CD14-positive monocyte (primary cell): ENCODE measurements around the gene DUSP9. TPM values are rescaled to one million over a fixed set of nuclear protein-coding genes. Genes with fewer than 3 reads are reported as not detected.

Source experiments
- DNase-seq, 3 donors: peaks; one replicate each; pipeline ENCODE4 v3.0.0-alpha.2; 2011 to 2022
- H2AFZ ChIP-seq: 2 replicates; pipeline ENCODE4 v1.6.0; 2012; ENCODE audit warnings: mild to moderate bottlenecking, low read depth, low read length, inconsistent platforms; ENCODE audit not compliant: insufficient read depth, poor library complexity, severe bottlenecking
- H3K27ac ChIP-seq, 2 donors: 1 replicate in 1 of 2; 2 replicates in 1 of 2; pipeline ENCODE4 v1.5.1; 2012 to 2013; ENCODE audit warnings: low read length in 2 of 2, control low read depth in 1 of 2, inconsistent platforms in 1 of 2, low read depth in 1 of 2, mild to moderate bottlenecking in 1 of 2
- H3K27me3 ChIP-seq, 2 donors: one replicate each; pipeline versions ENCODE4 v1.6.0 to v1.6.1; 2011 to 2013; ENCODE audit warnings: low read length in 2 of 2; ENCODE audit not compliant: control insufficient read depth in 2 of 2, insufficient read depth in 2 of 2
- H3K36me3 ChIP-seq, 2 donors: replicated peaks in 1 of 2; 1 replicate in 1 of 2; 2 replicates in 1 of 2; pipeline versions ENCODE4 v1.5.1 to v1.6.1; 2012 to 2013; ENCODE audit warnings: low read length in 2 of 2, control low read depth in 1 of 2, inconsistent platforms in 1 of 2, mild to moderate bottlenecking in 1 of 2; ENCODE audit not compliant: insufficient read depth in 2 of 2, control insufficient read depth in 1 of 2
- H3K4me1 ChIP-seq, 2 donors: 1 replicate in 1 of 2; 2 replicates in 1 of 2; pipeline versions ENCODE4 v1.5.1 to v1.6.1; 2012 to 2013; ENCODE audit warnings: low read length in 2 of 2, control low read depth in 1 of 2, inconsistent platforms in 1 of 2, mild to moderate bottlenecking in 1 of 2, moderate library complexity in 1 of 2; ENCODE audit not compliant: insufficient read depth in 2 of 2, control insufficient read depth in 1 of 2
- H3K4me2 ChIP-seq: replicated peaks from 2 replicates; pipeline ENCODE3; 2012; ENCODE audit warnings: low read length, moderate library complexity, mild to moderate bottlenecking; ENCODE audit not compliant: poor library complexity, severe bottlenecking; ENCODE audit errors: extremely low read depth
- H3K4me3 ChIP-seq, 3 experiments: fragments of 200-600 bp in 1 of 3; sonication (generic) in 1 of 3; replicated peaks in 1 of 3; 1 replicate in 2 of 3; 2 replicates in 1 of 3; pipeline ENCODE4 v1.5.1; 2011 to 2013; ENCODE audit warnings: low read length in 3 of 3, mild to moderate bottlenecking in 3 of 3, control low read depth in 2 of 3, low read depth in 2 of 3, inconsistent platforms in 1 of 3, moderate library complexity in 1 of 3
- H3K79me2 ChIP-seq: 2 replicates; pipeline ENCODE4 v1.6.0; 2012; ENCODE audit warnings: mild to moderate bottlenecking, control low read depth, inconsistent platforms, low read length, moderate library complexity; ENCODE audit not compliant: insufficient read depth
- H3K9ac ChIP-seq: 2 replicates; pipeline ENCODE4 v1.6.0; 2017; ENCODE audit warnings: low read length, mild to moderate bottlenecking; ENCODE audit not compliant: insufficient read depth, poor library complexity, severe bottlenecking
- H3K9me3 ChIP-seq, 2 donors: replicated peaks in 1 of 2; 1 replicate in 1 of 2; 2 replicates in 1 of 2; pipeline versions ENCODE4 v1.5.1 to v1.6.1; 2012 to 2013; ENCODE audit warnings: low read length in 2 of 2, control low read depth in 1 of 2; ENCODE audit not compliant: control insufficient read depth in 1 of 2, insufficient read depth in 1 of 2
- H4K20me1 ChIP-seq: 2 replicates; pipeline ENCODE4 v1.6.0; 2012; ENCODE audit warnings: mild to moderate bottlenecking, low read length, control low read depth, moderate library complexity; ENCODE audit not compliant: insufficient read depth
- H3K27ac Mint-ChIP-seq, 7 donors: one replicate each; pipeline ENCODE4 v1.8.0; 2020; ENCODE audit warnings: mild to moderate bottlenecking in 7 of 7, mixed read lengths in 7 of 7, moderate library complexity in 6 of 7, inconsistent platforms in 2 of 7
- H3K27me3 Mint-ChIP-seq, 3 donors: one replicate each; pipeline ENCODE4 v1.8.0; 2021 to 2022; ENCODE audit warnings: low read depth in 3 of 3, mild to moderate bottlenecking in 3 of 3, mixed read lengths in 3 of 3, moderate library complexity in 3 of 3, inconsistent platforms in 1 of 3
- H3K36me3 Mint-ChIP-seq, 2 donors: one replicate each; pipeline ENCODE4 v1.8.0; 2020; ENCODE audit warnings: mixed read lengths in 2 of 2, inconsistent platforms in 1 of 2, mild to moderate bottlenecking in 1 of 2
- H3K4me1 Mint-ChIP-seq: one replicate; pipeline ENCODE4 v1.8.0; 2020; ENCODE audit warnings: mild to moderate bottlenecking, mixed read lengths
- H3K4me3 Mint-ChIP-seq, 2 donors: one replicate each; pipeline ENCODE4 v1.8.0; 2020; ENCODE audit warnings: mild to moderate bottlenecking in 2 of 2, mixed read lengths in 2 of 2, moderate library complexity in 1 of 2
- H3K9me3 Mint-ChIP-seq, 7 donors: one replicate each; pipeline ENCODE4 v1.8.0; 2020 to 2022; ENCODE audit warnings: mixed read lengths in 7 of 7, mild to moderate bottlenecking in 6 of 7, moderate library complexity in 6 of 7, inconsistent platforms in 2 of 7
- WGBS: methylation state at CpG from one replicate; pipeline ENCODE4 v1.1.5; 2013; ENCODE audit warnings: missing lambda C conversion rate; ENCODE audit not compliant: insufficient coverage; 5-methylcytosine and 5-hydroxymethylcytosine counted together
- intact Hi-C, 2 donors: fragments of 100-400 bp; cut with micrococcal nuclease; formaldehyde crosslinking; loops; one replicate each; pipeline versions ENCODE4 v1.15.0 to v1.15.1; 2023
- polyA plus RNA-seq, 3 donors: library from polyadenylated mRNA; depleted of rRNA in 1 of 3; unstranded in 2 of 3; stranded (reverse) in 1 of 3; fragments of 300-500 nt in 2 of 3; fragments of >200 nt in 1 of 3; fragmentation: Illumina TruSeq in 2 of 3; gene quantifications; 1 replicate in 2 of 3; 2 replicates in 1 of 3; pipeline ENCODE4 v1.2.3, GENCODE V29; 2012 to 2021
- TF ChIP-seq, protein P1 (sequence below): fragments of 200-600 bp; IDR thresholded peaks from one replicate; pipeline ENCODE4 v1.8.0; 2022; ENCODE audit warnings: antibody characterized with exemption, mild to moderate bottlenecking

Gene DUSP9
- polyA plus RNA-seq, 3 donors, result not detected

DNA sequence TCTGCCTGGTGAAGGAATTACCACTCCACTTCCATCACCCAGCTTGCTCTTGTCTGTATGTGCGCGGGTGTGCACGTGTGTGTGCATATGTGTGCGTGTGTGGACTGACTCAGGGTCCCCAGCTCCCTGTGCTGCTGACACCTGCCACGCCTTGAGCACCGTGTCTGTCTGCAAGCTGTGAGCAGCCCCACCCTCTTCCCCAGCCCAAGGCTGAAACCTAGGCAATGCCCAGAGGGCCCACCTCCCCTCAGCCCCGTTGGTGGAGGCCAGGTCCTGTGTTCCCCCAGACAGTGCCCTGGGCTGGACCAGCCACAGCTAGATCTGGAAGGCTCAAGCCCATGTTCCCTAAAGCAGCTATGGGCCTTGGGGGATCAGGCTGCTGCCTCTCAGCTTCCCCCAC, 46.1 kb upstream of the DUSP9 start:
- Histone ChIP-seq H3K4me3 (no peak overlapping the region), H3K36me3 (peaks cover 0 to 2% of the 10 kb centered on the region in 2 donors), H3K27ac (no peak overlapping the region), H3K9ac (no peak overlapping the region), H3K27me3 (no peaks in the 10 kb centered on the region), H3K4me1 (peaks cover 27 to 29% of the 10 kb centered on the region in 2 donors), H4K20me1 (peaks cover 15% of the 10 kb centered on the region), H2AFZ (no peak overlapping the region), H3K9me3 (no peaks in the 10 kb centered on the region), H3K79me2 (peaks cover 13% of the 10 kb centered on the region), H3K4me2 (no peak overlapping the region)
- TF ChIP-seq, protein P1, sequence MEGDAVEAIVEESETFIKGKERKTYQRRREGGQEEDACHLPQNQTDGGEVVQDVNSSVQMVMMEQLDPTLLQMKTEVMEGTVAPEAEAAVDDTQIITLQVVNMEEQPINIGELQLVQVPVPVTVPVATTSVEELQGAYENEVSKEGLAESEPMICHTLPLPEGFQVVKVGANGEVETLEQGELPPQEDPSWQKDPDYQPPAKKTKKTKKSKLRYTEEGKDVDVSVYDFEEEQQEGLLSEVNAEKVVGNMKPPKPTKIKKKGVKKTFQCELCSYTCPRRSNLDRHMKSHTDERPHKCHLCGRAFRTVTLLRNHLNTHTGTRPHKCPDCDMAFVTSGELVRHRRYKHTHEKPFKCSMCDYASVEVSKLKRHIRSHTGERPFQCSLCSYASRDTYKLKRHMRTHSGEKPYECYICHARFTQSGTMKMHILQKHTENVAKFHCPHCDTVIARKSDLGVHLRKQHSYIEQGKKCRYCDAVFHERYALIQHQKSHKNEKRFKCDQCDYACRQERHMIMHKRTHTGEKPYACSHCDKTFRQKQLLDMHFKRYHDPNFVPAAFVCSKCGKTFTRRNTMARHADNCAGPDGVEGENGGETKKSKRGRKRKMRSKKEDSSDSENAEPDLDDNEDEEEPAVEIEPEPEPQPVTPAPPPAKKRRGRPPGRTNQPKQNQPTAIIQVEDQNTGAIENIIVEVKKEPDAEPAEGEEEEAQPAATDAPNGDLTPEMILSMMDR, result no peak
- Mint-ChIP-seq H3K36me3 (peaks cover under 1 to 1% of the 10 kb centered on the region in 2 donors), H3K9me3 (peaks cover 0 to 8% (median 4%) of the 10 kb centered on the region in 7 donors), H3K4me3 (peak overlapping the region in 1 of 2 donors; percentile 12), H3K4me1 (peaks cover 42% of the 10 kb centered on the region), H3K27ac (no peak overlapping the region), H3K27me3 (peaks cover 0 to 37% (median 4%) of the 10 kb centered on the region in 3 donors)
- WGBS, result 87% methylated on average over 3 of the region's 7 CpGs
- intact Hi-C loops, result no loop called here
- DNase-seq, result no peak

DNA sequence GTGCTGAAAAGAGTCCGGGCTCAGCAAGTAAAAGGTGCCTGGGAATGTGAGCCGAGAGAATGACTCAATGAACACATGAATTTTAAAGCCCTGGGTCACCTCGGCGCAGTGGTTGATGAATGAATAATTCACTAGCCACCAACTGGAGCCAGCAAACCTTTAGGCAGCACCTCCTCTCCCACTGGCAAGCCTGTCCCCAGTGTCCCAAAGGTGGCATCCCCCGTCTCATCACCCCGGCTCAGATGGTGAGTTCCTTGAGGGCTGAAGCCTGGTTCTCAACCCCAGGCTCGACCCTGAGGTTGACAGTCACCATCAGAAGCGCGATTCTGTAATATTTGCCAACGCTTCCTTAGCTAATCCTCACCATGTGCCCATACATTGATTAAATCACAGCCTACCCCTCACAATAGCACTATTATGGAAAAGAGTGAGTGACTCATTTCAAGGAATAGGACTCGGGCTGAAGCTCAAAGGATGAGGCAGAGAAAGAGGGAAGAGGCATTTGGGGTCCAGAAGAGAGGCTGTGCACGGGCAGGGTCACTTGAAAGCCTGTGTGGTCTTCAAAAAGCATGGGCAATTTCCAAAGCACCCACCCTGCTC, 45.4 kb upstream of the DUSP9 start:
- H3K27ac ChIP-seq, result no peak overlapping the region
- peaks cover 27 to 29% of the 10 kb centered on the region in 2 donors for H3K4me1 ChIP-seq
- H3K27me3 ChIP-seq, result no peaks in the 10 kb centered on the region
- H3K9ac ChIP-seq, result no peak overlapping the region
- Mint-ChIP-seq H3K4me1 (peaks cover 39% of the 10 kb centered on the region), H3K27me3 (peaks cover 2 to 37% (median 5%) of the 10 kb centered on the region in 3 donors), H3K4me3 (no peak overlapping the region), H3K36me3 (no peaks in the 10 kb centered on the region), H3K27ac (no peak overlapping the region), H3K9me3 (peaks cover 0 to 8% (median 4%) of the 10 kb centered on the region in 7 donors)
- H3K9me3 ChIP-seq, result no peaks in the 10 kb centered on the region
- no peak overlapping the region for H3K4me2 ChIP-seq
- intact Hi-C loops, result no loop called here
- peaks cover 8% of the 10 kb centered on the region for H4K20me1 ChIP-seq
- TF ChIP-seq, protein P1, result no peak
- no peak for DNase-seq
- H3K36me3 ChIP-seq, result no peaks in the 10 kb centered on the region
- peaks cover 13% of the 10 kb centered on the region for H3K79me2 ChIP-seq
- no peak overlapping the region for H3K4me3 ChIP-seq
- no peak overlapping the region for H2AFZ ChIP-seq
- WGBS, result 100% methylated on average over 2 of the region's 12 CpGs
